Muscle layer of duodenum (tissue), 2 donors: ENCODE results near the gene CYP26B1.

Experiments used
- H3K27ac ChIP-seq: one replicate; pipeline ENCODE4 v1.7.0; 2013; ENCODE audit warnings: mild to moderate bottlenecking, low read length
- H3K27me3 ChIP-seq: one replicate; pipeline ENCODE4 v1.7.0; 2013; ENCODE audit warnings: low read depth, mild to moderate bottlenecking, control low read depth, low read length
- H3K36me3 ChIP-seq, 2 donors: one replicate each; pipeline ENCODE4 v1.7.0; 2013; ENCODE audit warnings: low read length in 2 of 2, control low read depth in 1 of 2, mild to moderate bottlenecking in 1 of 2; ENCODE audit not compliant: insufficient read depth in 2 of 2, control insufficient read depth in 1 of 2
- H3K4me1 ChIP-seq, 2 donors: one replicate each; pipeline ENCODE4 v1.7.0; 2013; ENCODE audit warnings: low read length in 2 of 2, mild to moderate bottlenecking in 2 of 2, control low read depth in 1 of 2, moderate library complexity in 1 of 2; ENCODE audit not compliant: insufficient read depth in 2 of 2, control insufficient read depth in 1 of 2
- H3K4me3 ChIP-seq, 2 donors: one replicate each; pipeline ENCODE4 v1.7.0; 2013; ENCODE audit warnings: low read length in 2 of 2, low read depth in 1 of 2, mild to moderate bottlenecking in 1 of 2
- H3K9me3 ChIP-seq, 2 donors: one replicate each; pipeline ENCODE4 v1.7.0; 2013; ENCODE audit warnings: low read length in 2 of 2, control low read depth in 1 of 2, mild to moderate bottlenecking in 1 of 2; ENCODE audit not compliant: control insufficient read depth in 1 of 2
- donor health status: healthy.

Gene CYP26B1

DNA sequence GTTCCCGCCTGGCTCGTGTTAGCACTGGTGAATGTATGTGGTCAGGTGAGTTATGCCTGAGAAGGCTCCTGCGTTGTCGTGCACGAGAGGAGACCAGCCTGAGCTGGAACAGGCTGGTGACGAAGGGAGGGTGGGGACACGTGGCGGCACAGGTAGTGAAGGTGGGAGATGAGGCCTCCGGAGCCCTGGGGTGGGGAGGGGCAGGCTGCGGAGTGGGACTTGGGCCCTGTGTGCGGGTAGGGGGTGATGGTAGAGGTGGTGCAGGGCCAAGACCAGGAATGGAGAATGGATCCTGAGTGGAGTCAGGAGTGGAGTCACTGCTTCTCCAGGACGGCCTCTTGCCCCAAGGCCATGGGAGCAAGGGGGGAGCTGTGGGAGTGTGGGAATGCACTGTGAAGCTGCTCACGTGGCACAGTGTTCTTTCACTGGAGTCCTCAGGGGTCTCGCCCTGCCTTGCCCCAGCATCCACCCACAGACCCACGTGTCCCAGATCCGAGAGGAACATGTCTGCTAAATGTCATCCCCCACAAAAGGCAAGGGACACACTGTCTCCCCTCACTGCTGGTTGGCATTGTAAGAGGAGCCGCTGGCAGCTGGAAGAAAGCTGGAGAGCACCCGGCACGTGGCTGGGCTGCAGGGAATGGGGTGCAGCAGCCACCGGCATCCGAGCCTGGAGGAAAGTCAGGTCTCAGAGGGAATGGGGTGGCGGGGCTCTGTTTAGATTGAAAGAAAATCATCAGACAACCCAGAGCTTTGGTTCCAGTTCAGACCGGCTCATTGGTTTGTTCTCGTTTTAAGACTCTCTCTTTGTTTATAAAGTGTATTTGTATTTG lies 63.7 kb downstream of the CYP26B1 start:
- Histone ChIP-seq H3K27me3 (no peaks in the 10 kb centered on the region), H3K27ac (no peak overlapping the region), H3K36me3 (no peaks in the 10 kb centered on the region), H3K4me3 (no peak overlapping the region), H3K9me3 (no peaks in the 10 kb centered on the region), H3K4me1 (no peaks in the 10 kb centered on the region)

DNA sequence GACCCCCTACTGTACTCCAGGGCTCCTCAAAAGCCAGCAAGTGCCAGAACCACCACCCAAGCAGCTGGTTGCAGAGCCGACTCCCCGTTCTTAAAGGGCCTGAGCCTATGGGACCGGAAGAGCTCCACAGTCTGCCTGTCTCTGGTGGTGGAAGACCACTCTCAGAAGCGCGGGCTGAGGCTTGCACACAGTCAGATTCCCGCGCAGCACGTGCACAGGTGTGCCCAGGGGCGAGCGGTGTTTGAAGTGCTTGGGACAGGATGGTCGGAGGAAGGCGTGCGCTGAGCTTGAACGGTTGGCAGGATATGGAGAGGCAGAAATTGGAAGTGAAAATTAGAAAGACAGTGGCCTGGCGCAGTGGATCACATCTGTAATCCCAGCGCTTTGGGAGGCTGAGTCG lies 64.8 kb downstream of the CYP26B1 start:
- H3K27ac ChIP-seq = no peak overlapping the region
- H3K9me3 ChIP-seq = no peaks in the 10 kb centered on the region
- no peaks in the 10 kb centered on the region for H3K4me1 ChIP-seq

DNA sequence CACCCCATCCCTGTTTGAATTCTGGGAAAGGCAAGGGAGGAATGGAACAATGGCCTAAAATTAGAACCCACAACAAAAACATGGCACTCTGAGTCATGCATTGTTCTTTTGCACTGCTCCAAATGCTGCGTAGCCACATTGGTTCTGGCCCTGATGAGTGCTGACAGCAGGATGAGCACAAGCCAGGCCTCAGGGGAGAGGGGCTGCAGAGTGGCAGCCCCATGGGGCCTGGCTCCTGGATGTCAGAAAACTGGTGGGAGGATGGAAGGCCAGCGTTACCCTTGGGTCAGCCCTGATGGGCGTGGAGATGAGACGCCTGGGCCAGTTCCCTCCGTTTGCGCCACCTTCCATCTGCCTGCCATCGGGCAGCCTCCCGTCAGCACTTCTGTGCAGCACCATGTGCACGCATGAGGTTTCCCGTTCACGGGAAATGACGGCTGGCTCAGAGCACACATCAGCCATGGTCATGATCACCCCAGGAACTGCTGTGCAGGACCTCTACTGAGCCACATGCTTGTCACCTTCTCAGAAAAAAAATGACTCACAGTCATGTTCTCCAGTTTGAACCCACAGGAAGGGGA lies 65.6 kb downstream of the CYP26B1 start:
- Histone ChIP-seq H3K36me3 (no peaks in the 10 kb centered on the region), H3K27me3 (no peaks in the 10 kb centered on the region), H3K4me3 (no peak overlapping the region), H3K9me3 (no peaks in the 10 kb centered on the region), H3K27ac (no peak overlapping the region), H3K4me1 (no peaks in the 10 kb centered on the region)

More for the DNA sequence above, 64.8 kb downstream of the CYP26B1 start:
- H3K27me3 ChIP-seq = no peaks in the 10 kb centered on the region
- H3K36me3 ChIP-seq = no peaks in the 10 kb centered on the region
- no peak overlapping the region for H3K4me3 ChIP-seq

DNA sequence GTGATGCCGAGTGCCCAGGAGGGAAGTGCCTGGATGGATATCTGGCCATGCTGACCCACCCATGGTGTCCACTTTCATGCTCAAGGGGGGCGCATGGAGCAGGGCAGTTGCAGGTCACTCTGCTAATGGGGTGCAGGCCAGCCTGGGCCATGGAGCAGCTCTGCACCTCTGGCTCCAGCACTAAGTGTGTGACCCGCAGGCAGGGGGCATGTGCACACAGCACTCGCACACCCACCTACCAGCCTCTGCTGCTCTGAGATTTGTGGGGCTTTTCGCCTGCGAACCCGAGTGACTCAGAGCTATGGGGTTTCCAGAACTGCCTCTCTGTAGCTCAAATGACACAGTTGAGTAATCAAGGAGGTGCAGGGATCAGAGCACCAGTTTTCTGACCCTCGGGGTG lies 66.2 kb downstream of the CYP26B1 start:
- Histone ChIP-seq H3K36me3 (no peaks in the 10 kb centered on the region), H3K9me3 (no peaks in the 10 kb centered on the region), H3K4me3 (no peak overlapping the region), H3K27ac (no peak overlapping the region), H3K27me3 (no peaks in the 10 kb centered on the region), H3K4me1 (no peaks in the 10 kb centered on the region)

DNA sequence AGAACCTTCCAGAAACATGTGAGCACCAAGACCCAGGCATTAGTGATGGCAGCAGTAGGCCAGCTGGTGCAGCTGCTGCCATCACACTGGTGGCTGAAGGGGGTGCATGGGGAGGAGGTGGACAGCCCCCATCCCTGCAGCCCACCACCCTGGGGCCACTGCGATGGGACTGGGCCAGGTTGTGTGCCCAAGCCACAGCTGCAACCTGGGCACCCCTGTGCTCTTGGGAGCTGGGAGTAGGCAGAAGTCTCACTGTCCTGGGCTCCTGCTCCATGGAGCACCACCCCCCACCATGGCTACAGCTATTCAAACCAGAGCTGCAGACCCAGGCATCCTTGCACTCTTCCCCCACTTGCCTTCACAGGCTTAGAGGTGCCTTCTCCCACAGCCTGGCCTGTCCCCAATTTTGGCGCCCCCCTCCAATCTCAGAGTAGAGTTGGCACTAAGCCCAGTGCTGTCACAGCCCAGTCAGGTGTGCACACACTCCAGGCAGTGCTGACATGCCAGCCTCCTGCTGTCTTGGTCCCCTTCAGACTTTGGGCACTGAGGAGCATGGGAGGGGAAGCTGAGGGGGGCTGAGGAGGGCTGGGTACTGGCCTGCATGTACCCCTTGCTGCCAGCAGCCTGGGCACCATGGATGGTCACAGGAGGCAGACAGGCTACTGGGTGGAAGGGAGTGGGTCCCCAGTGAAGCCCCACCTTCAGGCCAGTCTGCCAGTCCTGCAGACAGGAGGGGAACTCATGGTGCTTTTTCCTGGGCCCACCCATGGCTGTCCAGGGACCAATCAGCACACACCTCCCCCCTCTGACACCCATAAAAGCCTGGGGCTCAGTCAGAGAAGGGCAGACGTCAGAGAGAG lies 67.1 kb downstream of the CYP26B1 start:
- H3K4me3 ChIP-seq = no peak overlapping the region
- no peaks in the 10 kb centered on the region for H3K27me3 ChIP-seq
- H3K27ac ChIP-seq = no peak overlapping the region
- no peaks in the 10 kb centered on the region for H3K9me3 ChIP-seq
- no peaks in the 10 kb centered on the region for H3K36me3 ChIP-seq
- no peaks in the 10 kb centered on the region for H3K4me1 ChIP-seq
